OCI-LY3 (cell line): ENCODE data around the gene ARG2.

Source experiments
- H2AFZ ChIP-seq: fragments of 200-600, 300-600 bp; shearing (Covaris generic); 2 replicates; pipeline ENCODE4 v1.6.0; 2014; ENCODE audit warnings: antibody characterized with exemption, low read depth, low read length
- H3K27ac ChIP-seq: fragments of 200-600, 300-600 bp; sonication (generic); 2 replicates; pipeline ENCODE4 v1.5.1; 2014; ENCODE audit warnings: mild to moderate bottlenecking, low read length, moderate library complexity, mixed read lengths
- H3K27me3 ChIP-seq: fragments of 200-600, 300-600 bp; sonication (generic); 2 replicates; pipeline ENCODE4 v1.6.1; 2014; ENCODE audit warnings: low read depth, low read length, mixed read lengths
- H3K36me3 ChIP-seq: fragments of 200-600, 300-600 bp; sonication (generic); replicated peaks from 2 replicates; pipeline ENCODE3; 2014; ENCODE audit warnings: low read depth, low read length, mixed read lengths
- H3K4me1 ChIP-seq: fragments of 300-600, 200-600 bp; sonication (generic); 2 replicates; pipeline ENCODE4 v1.6.1; 2014; ENCODE audit warnings: low read length, mixed read lengths
- H3K4me2 ChIP-seq: fragments of 200-600, 300-600 bp; sonication (generic); 2 replicates; pipeline ENCODE4 v1.6.1; 2014; ENCODE audit warnings: low read length, mixed read lengths
- H3K4me3 ChIP-seq: fragments of 300-600, 200-600 bp; sonication (generic); 2 replicates; pipeline ENCODE4 v1.5.1; 2014; ENCODE audit warnings: antibody characterized with exemption, mild to moderate bottlenecking, low read length, moderate library complexity
- H3K79me2 ChIP-seq: fragments of 300-600, 200-600 bp; shearing (Covaris generic); 2 replicates; pipeline ENCODE4 v1.6.1; 2014; ENCODE audit warnings: mild to moderate bottlenecking, low read length, mixed read lengths
- H3K9ac ChIP-seq: fragments of 300-600, 200-600 bp; shearing (Covaris generic); 2 replicates; pipeline ENCODE4 v1.6.0; 2014; ENCODE audit warnings: mild to moderate bottlenecking, low read length, moderate library complexity
- H3K9me3 ChIP-seq: fragments of 200-600, 300-600 bp; shearing (Covaris generic); 2 replicates; pipeline ENCODE4 v1.6.1; 2014; ENCODE audit warnings: low read length, mixed read lengths; ENCODE audit not compliant: insufficient read depth
- H4K20me1 ChIP-seq: fragments of 200-600, 300-600 bp; sonication (generic); 2 replicates; pipeline ENCODE4 v1.6.1; 2016; ENCODE audit warnings: low read length, mixed read lengths; ENCODE audit not compliant: insufficient read depth
- EZH2phosphoT487 ChIP-seq: fragments of 200-600 bp; shearing (Covaris generic); IDR thresholded peaks from 2 replicates; pipeline ENCODE4 v1.6.1; 2018; ENCODE audit warnings: antibody characterized with exemption, mixed run types, low read depth
- TF ChIP-seq, protein P1 (sequence below): fragments of 200-600, 300-600 bp; sonication (generic); IDR thresholded peaks from 2 replicates; pipeline ENCODE4 v1.5.1; 2014; ENCODE audit warnings: antibody characterized with exemption, low read length, low read depth

The ARG2 gene

DNA sequence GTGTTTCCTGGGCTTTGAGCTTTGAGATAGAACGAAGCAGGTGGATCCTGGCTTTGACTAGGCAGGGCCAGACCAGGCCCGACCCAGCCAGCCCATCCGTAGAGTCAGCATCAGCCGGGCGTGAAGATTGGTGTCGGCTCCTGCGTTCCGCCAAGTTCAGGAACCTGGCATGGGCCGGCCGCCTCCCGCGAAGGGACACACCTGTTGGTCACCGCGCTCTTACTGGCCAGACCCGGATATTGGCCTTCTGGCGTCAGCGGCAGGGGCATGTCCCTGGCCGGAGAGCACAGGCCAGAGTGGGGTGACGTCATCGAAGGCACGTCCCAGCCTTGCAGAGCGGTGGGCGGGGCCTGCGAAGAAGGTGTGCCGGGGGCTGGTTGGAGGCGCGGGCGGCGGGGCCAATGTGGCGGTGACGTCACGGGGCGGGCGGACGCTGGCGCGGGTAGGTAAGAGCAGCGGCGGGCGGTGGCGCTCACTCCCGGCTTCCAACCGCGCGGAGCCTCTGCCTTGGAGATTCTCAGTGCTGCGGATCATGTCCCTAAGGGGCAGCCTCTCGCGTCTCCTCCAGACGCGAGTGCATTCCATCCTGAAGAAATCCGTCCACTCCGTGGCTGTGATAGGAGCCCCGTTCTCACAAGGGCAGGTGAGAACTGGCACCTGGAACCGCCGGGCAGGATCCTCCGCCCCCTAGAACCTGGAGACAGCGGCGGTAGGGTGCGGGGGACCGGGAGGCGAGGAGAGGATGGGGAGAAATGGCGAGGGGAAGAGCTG lies at the start of gene ARG2:
TSS of gene ARG2 (plus strand) at position 475 of the 771 bp plus-strand sequence. CDS start at position 533, 58 bp downstream.
- H3K4me3 ChIP-seq, result peak within 1 kb of the TSS; percentile 86
- H3K27ac ChIP-seq, result no peak within 1 kb of the TSS
- peak within 1 kb of the TSS; percentile 64 for H3K9ac ChIP-seq
- no peaks in the 10 kb centered on the region for H3K9me3 ChIP-seq
- H3K79me2 ChIP-seq, result no peaks in the 10 kb centered on the region
- H3K36me3 ChIP-seq, result no peaks in the 10 kb centered on the region
- peaks cover 10% of the 10 kb centered on the region for H3K27me3 ChIP-seq
- no peaks in the 10 kb centered on the region for H4K20me1 ChIP-seq
- H3K4me1 ChIP-seq, result peaks cover 9% of the 10 kb centered on the region
- TF ChIP-seq, protein P1, sequence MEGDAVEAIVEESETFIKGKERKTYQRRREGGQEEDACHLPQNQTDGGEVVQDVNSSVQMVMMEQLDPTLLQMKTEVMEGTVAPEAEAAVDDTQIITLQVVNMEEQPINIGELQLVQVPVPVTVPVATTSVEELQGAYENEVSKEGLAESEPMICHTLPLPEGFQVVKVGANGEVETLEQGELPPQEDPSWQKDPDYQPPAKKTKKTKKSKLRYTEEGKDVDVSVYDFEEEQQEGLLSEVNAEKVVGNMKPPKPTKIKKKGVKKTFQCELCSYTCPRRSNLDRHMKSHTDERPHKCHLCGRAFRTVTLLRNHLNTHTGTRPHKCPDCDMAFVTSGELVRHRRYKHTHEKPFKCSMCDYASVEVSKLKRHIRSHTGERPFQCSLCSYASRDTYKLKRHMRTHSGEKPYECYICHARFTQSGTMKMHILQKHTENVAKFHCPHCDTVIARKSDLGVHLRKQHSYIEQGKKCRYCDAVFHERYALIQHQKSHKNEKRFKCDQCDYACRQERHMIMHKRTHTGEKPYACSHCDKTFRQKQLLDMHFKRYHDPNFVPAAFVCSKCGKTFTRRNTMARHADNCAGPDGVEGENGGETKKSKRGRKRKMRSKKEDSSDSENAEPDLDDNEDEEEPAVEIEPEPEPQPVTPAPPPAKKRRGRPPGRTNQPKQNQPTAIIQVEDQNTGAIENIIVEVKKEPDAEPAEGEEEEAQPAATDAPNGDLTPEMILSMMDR, result peak; percentile 32; the same call in 1 of the 2 replicates
- no peak for TF ChIP-seq EZH2phosphoT487
- peak within 1 kb of the TSS; percentile 88 for H2AFZ ChIP-seq
- H3K4me2 ChIP-seq, result peak within 1 kb of the TSS; percentile 87

DNA sequence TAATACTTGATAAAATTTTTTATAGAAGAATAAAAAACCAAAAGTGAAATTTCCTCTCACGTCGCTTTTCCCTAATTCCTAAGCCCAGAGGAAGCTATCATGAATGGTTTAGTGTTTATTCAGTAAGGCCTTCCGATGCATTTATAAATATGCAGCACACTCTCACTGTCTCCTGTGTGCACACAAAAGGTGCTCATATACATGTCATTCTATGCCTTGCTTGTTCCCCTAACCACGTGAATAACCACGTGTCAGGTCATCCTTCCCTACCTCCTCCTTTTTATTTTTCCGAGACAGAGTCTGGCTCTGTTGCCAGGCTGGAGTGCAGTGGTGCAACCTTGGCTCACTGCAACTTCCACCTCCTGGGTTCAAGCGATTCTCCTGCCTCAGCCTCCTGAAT lies 49.3 kb upstream of the ARG2 start:
- no peak overlapping the region for H3K27ac ChIP-seq
- no peak overlapping the region for H2AFZ ChIP-seq
- no peaks in the 10 kb centered on the region for H3K79me2 ChIP-seq
- no peak overlapping the region for H3K4me2 ChIP-seq
- no peaks in the 10 kb centered on the region for H3K36me3 ChIP-seq
- H3K4me3 ChIP-seq, result no peak overlapping the region
- peaks cover 11% of the 10 kb centered on the region for H3K4me1 ChIP-seq
- TF ChIP-seq, protein P1, result no peak
- no peak for TF ChIP-seq EZH2phosphoT487
- H3K9ac ChIP-seq, result no peak overlapping the region
- no peaks in the 10 kb centered on the region for H3K27me3 ChIP-seq
- no peaks in the 10 kb centered on the region for H3K9me3 ChIP-seq
- no peaks in the 10 kb centered on the region for H4K20me1 ChIP-seq

DNA sequence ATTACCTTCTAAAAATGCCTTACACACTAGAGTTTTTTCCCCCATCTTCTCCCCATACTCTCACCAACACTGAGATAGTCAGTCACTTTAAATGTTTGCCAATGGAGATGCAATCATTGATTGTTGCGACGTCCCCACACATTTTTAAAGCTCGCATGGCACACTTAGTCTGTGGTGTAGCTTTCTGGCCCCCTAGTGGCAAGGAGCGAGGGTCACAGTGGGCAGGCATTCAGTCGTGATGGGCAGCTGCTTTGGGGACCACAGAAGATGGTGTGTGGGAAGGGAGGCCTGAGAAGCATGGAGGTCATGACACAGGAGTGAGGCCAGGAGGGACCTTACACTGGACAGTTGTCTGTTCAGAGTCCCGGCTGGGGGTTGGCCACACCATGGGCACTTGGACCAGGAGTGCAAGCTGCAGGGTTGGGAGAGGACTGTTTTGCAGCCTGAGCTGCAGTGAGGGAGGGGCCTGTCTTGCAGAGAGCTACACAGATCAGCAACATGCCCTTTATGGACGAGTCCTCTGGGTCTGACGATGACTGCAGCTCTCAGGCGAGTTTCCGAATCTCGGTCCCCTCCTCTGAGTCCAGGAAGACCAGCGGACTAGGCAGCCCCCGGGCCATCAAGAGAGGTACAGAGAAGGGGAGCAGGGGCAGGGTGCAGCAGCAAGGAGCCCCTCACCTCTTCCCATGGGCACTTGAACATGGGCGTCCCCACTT lies 48.3 kb upstream of the ARG2 start:
- no peaks in the 10 kb centered on the region for H3K79me2 ChIP-seq
- H3K4me2 ChIP-seq, result no peak overlapping the region
- H3K27ac ChIP-seq, result no peak overlapping the region
- H3K27me3 ChIP-seq, result no peaks in the 10 kb centered on the region
- no peak overlapping the region for H2AFZ ChIP-seq
- no peaks in the 10 kb centered on the region for H3K36me3 ChIP-seq
- H3K9me3 ChIP-seq, result no peaks in the 10 kb centered on the region
- H3K4me3 ChIP-seq, result no peak overlapping the region
- no peaks in the 10 kb centered on the region for H4K20me1 ChIP-seq
- peaks cover 18% of the 10 kb centered on the region for H3K4me1 ChIP-seq
- no peak overlapping the region for H3K9ac ChIP-seq
- no peak for TF ChIP-seq EZH2phosphoT487
- TF ChIP-seq, protein P1, result peak; percentile 95

DNA sequence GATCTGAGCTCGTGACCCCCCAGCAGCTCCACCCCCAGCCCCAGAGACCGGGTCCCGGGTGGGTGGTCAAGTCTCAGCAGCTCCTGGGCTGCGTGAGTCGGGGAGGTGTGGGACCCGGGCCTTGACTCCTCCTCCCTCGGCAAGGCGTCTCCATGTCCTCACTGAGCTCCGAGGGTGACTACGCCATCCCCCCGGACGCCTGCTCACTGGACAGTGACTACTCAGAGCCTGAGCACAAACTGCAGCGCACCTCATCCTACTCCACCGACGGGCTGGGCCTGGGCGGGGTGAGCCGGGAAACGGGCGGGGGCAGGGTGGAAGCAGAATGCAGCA lies 47.8 kb upstream of the ARG2 start:
- Histone ChIP-seq H4K20me1 (no peaks in the 10 kb centered on the region), H3K4me2 (no peak overlapping the region), H3K27ac (no peak overlapping the region), H3K4me3 (no peak overlapping the region), H3K4me1 (peaks cover 17% of the 10 kb centered on the region), H3K27me3 (no peaks in the 10 kb centered on the region), H3K9me3 (no peaks in the 10 kb centered on the region), H3K9ac (no peak overlapping the region), H3K79me2 (no peaks in the 10 kb centered on the region), H2AFZ (no peak overlapping the region), H3K36me3 (no peaks in the 10 kb centered on the region)
- no peak for TF ChIP-seq EZH2phosphoT487
- TF ChIP-seq, protein P1, result no peak
